GM21786 (cell line): ENCODE data around the gene HOXB4.

Experiments used
- ATAC-seq: cut with Tn5 transposase; IDR thresholded peaks from one replicate; pipeline ENCODE4 v1.9.1; 2021; ENCODE audit not compliant: unreplicated experiment

Gene HOXB4

DNA sequence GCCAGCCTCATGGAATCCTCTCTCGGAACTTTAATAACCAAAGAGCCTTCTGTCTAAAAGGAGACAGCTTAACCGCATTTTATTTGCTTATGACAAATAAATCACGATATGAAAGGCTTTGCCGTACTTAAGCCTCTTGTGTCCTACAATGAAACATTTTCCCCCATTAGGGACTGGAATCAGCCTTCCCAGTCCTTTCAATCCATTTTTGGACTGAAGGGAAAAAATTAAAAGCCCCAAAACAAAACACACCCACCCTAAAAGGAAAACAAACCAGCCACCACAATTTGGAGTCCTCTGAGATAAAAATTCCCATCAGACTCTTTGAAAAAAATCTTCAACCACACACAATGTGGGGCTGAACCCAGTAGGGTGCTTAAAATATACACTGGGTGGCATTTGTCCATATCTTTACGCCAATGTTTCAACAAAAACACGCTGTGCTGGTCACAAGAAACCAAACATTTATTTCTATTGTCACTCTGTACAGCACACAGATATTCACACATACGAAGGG lies 3.0 kb downstream of the HOXB4 start:
- no peak for ATAC-seq

DNA sequence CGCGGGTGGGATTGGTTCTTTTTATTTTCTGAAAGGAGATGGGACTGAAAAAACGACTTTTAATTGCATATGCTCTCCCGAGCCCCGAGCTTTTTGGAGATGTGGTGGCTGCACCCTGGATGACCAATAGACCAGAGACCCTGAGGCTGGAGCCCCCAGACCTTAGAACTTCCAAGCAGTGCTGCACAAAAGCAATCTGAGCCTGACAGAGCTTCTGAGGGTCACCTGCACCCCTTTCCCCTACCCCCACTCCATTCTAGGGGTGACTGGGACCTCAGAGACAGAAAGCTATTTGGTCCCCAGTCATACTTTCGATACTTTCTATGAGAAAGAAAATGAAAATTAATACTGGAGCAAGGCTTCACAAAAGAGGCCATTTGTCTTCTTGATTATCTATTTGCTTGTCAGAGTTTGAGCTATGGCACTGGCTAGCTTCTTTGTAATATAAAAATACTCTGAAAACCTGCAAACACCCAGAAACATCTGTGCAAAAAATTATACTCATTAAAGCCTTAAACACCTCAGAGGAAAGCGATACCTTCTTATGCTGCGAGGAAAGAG lies 3.6 kb downstream of the HOXB4 start:
- ATAC-seq, result no peak

DNA sequence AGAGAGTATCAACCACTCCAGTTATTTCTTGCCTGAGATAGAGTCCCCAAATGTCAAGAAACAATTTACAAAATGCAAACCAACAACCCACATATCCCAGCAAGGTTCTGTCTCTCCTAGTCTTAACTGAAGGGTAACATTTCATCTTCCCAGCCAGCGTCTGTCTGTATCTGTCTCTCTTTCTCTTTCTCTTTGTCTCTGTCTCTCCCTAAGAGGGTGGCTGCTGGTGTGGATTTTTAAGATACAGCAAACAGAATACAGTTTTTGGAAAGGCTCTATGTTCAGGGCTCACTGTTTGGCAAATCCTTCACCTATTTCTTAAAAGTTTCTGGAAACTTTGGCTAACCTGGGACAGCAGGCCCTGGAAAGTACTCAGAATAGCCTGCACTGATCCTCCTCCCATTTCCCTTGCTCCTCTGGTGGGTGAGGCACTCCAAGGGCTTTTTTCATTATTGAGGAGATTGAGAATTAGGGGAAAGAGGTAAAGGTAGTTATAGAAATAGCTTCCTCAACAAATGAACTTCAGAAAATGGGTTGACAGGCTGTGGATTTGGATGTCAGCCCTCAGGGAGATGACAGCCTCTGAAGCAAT lies 6.2 kb downstream of the HOXB4 start:
- no peak for ATAC-seq

DNA sequence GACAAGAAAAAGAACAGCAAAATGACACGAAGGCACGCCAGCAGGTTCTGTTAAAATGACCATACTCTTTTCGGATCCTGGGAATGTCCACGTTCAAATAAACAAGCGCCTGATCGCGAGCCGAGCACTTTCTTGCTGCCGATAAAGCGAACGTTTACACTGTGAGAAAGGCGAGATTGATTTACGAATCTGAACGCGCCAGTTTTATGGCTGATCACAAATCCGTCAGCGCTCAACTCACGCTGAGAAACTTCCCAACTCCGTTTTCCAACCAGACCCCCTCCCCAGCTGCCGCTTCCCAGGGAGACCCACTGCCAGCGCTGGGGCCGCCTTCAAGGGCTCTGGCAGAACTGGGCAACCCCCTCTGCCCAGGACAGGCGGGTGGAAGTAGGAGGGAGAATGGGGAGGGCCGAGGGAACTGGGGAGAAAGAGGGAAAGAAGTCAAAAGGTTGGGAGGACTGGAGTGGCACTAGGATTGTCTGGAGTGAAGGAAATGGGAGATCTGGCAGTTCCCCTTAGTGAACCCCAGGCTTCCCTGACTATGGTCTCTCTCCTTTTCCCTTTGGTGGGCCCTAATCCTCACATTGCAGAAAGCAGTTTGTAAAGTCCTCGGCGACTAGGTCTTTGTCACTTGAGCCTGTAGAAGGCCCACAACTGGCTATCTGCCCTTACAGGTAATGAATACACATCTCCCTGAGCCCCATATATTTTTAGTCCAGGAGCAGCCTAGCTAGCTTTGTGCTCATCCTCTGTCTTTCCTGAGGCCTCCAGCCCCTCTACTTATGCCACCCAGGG lies 6.9 kb downstream of the HOXB4 start:
- no peak for ATAC-seq

DNA sequence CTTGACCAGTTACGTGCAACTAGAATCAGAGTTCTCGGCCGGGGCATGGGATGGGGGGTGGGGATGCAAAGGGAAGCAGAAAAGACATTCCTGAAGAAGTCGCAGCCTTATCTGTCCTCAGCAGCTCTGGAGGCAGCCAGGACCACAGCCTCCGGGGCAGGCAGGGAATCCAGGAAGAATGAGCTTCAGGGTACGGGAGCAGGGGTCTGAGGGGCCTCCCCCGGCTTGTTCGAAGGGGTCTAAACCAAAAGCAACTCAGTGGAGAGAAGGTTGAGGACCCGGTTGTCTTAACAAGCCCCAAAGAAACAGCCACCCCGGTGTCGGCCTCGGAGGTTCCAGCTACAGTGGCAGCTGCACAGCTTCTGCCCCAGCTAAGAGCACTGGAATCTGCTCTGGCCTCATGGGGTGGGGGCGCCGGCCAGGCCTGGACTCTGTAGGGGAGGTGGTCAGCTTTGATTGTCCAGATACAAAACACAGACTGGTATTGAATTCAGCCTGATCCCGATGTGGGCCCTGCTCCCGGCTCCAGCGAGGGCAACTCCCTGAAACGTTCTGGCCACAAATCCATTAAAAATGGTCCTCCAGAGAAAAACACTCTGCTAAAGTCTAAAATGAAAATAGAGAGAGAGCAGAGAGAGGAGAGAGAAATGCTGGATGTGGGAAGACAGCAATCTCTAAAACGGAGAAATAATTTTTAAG lies 7.7 kb downstream of the HOXB4 start:
- no peak for ATAC-seq

DNA sequence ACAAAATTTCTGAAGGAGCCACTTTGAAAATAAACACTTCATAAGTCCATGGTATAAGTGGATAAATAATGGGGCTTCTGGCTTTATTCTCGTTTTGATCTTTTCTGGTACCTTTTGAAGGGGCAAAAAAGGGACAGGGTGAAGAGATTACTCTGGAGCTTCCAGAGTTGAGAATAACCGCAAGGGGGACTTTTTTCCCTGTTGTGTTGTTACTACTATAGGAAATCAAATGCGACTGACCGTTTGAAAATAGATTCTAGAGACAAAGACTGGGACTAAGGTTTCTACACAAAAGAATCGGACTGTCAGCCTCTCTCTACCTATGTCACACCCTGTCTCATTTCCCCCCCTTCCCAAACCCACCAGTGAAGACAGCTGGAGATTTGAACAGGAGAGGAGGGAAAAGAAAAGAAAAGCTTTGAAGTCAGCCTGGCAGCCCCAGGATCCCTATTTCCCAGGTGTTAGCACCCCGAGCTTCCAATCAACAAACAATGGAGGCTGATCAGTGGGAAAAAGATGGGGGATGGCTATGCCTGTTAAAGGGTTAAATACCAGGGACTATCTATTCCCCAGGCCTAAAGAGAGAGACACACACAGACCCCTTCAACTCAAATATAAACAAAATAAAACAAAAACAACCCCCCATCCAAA lies 8.4 kb downstream of the HOXB4 start:
- ATAC-seq, result no peak

DNA sequence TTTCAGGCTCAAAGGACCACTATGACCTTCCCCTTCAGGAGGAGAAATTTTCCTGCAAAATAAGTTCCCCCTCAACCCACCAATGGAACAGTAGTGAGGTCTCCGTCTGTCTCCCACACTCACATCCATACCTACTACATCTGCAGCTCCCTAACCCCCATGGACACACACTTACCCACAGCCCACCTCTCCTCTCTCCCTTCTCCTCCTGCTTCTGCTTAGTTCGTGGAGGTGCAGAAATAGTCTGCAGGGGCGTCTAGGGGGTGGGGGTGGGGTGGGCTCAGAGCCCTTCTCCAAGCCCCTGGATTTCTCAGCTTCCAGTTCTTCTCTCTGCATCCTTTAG lies 8.9 kb downstream of the HOXB4 start:
- ATAC-seq, result no peak

DNA sequence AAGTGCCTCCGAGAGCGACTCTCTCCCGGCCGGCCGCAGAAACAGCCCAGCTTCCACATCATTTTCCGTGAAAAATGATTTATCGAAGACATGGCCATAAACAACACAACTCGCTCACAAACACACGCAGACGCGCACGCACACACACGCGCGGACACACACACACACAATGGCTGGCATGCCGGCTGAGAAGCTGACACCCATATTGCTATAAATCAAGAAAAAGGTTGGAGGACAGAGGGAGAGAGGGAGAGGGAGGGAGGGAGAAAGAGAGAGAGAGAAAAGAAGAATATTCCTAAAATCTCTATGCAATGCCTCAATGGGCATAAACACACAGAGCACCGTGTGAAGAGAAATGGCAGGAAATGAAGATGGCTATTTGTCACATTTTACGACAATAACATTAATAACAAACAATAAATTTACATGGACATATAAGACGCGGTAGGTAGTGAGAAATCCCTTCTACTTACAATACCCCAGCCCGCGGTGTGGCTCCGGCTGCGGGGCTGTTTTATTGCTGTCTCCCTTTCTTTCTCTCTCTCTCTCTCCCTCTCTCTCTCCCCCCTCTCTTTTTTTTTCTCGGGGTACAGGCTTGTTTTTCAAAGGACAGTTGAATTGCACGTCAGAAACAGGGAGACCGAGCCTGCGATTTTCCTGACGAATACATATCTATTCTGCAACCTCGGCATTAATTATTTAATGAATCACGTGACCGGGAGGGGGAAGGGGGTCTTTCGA lies 9.5 kb downstream of the HOXB4 start:
- ATAC-seq, result no peak

DNA sequence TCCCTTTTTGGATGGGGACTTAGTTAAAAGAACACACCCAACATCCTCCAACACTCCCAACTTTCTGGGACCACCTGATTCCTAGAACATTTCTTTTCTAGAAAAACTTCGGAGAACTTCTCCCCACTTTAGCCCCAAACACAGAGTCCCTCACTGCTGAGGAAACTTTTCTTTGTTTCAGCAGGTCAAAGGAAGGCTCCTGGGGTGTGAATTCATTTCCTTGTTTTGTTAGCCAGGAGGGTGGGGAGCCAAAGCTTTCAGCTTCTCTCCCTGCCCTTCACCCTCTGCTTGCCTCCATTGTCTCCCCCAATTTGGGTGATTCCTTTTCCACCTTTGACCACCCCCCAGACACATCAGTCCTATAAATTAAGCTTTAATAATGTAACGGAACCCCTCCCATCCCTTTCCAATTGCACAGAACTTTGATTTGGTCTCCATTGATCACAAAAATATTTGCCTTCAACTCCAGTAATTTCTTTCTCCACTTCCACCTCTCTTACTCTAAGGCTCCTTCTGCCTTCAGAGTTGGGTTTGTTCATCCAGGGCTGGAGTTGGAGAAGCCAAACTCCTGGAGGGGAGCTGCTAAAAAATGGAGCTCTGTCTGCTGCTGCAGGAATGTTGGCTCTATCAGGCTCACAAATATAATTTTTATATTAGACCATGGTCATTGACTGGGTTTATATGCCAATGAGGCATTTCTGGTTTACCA lies 10.3 kb downstream of the HOXB4 start:
- no peak for ATAC-seq

DNA sequence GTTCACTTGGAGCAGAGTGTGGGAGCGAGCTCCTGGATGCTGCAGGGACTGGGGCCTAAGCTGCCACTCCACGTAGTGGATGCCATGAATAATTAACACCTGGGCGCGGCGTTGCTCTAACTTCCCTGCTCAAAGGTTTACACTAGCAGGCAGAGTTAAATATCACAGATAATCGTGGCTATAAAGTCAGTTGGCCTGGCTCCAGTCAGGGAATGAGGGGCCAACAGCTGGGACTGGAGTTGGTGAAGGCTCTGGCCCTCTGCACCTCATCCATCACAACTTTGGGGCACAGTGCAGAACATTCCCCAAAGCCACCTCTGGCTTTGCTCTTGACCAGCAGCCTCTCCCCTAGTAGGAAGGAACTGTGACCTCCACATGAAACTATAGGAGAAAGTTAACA lies 10.9 kb downstream of the HOXB4 start:
- no peak for ATAC-seq

DNA sequence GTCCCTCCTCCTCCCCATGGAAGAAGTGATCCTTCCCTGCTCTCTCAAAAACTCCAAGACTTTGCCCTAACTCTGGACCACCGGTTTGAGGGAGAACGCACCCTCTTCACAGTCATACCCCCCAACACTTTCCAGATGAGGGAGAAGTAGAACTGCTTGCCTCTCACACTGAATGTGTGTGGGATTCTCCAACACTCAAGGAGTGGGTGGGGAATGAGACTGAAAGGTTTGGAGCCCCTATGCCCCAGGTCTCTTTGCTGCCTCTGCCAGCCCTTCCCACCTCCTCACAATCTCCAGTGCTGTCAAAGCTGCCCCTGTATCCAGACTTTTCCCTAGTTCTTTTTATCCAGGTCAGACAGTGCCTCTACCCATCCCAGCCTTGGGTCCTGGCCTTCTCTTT lies 11.4 kb downstream of the HOXB4 start:
- no peak for ATAC-seq

DNA sequence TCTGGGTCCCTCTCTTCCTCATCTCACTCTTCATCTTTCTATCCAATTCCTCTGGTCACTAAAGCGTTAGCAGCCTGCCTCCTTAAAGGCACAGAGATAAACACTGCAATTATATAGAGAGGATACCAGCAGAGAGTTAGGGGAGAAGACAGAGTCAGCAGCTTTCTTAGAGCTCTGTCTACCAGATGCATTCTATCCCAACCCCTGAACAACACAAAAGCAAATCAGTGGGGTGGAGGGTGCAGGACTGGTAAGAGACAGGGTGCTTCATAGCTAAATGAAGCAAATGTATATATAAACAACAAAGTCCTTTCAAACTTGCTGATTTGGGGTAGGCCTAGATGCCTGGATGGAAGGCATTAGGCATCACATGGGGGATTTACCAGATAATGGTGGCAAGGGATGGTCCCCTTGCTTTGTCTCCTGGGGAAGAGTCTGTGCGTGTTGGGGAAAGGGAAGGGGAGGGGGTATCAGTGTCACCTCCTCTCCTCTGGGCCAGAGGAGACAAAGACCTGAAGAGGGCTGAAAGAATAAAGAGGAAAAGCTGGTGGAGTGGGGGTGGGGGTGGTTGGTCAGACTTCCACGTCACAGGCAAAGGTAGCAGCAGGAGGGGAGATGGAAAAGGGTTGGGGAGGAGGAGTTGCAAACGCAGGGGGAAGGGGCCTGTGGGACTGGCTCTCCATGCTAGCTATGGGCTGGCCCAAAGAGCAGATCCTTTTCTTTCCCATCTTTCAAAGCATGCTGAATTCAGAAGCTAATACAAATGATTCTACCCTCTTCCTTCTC lies 12.0 kb downstream of the HOXB4 start:
- no peak for ATAC-seq

DNA sequence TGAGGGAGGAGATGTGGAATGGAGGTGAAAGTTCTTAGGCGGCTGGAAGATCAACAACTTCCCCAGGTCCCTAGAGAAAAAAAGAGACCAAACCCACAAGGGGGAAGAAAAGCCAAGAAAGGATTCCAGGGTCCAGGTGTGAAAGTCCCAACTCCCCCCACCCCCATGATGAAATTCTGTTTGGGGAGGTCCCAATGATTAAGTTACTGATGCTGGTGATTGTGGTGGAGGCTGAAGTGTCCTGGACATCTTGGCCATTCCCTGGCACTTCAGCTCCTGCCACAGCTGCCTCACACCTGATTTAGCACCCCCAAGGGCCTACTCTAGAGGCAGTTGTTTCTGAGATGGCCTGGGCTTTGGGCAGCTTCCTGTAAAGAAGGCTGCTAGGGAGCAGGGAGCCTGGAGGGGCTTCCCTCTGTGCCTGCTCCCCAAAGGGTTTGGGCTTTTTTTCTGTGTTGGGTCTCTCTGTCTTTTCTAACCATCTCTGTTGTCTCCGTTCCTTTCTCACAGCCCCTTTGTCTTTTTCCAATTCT lies 13.1 kb downstream of the HOXB4 start:
- no peak for ATAC-seq

DNA sequence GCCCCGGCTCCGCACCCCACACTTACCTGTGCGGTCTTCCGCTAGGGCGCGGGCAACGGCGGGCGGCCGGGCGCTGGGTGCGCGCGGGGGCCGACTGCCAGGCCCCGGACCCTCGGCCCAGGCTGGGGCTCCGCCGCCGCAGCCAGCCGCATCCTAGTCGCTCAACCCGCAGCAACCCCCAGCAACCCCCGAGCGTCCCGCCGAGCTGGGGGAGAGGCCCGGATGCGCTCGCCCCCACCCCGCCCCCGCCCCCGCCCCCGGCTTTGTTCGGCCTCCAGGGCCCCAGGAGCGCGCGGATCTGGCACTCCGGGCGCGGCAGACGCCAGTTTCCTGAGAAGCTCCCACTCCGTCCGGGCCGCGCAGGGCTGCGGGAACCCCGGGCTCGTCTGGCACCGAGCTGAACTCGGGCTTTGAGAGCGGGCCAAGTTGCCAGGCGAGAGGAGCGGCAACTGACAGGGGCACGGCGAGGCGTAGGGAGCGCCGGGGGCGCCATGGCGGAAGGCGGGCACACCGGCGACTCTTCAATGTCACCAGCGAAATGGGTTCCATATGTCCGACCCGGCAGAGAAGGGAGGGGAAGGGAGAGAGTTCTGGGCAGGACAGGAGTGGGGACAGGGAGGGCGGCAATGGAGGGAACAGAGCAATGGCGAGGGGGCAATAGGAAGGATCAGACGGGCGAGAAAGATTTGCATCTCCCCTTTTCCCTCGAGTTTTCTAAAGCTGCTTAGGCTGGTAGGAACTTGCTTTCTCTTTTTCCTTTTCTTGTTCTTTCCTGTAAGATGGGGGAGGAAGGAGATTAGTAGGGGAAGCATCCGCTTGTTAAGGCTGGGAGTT lies 13.7 kb downstream of the HOXB4 start:
- ATAC-seq, result no peak

DNA sequence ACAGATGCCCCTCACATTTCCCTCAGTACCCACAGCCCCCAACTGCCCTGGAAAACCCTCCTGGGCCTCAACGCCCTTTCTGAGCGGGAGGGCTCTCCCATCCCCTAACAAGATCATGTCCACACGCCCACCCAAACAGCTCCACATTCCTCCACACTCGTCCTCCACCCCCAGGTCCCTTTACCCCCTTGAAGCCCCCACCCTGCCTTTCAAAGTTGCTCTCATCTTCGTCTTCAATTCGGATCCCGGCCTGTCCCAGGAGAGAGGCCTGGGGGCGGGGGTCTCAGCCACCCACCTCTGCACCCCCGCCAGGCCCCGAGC lies 14.3 kb downstream of the HOXB4 start:
- no peak for ATAC-seq

DNA sequence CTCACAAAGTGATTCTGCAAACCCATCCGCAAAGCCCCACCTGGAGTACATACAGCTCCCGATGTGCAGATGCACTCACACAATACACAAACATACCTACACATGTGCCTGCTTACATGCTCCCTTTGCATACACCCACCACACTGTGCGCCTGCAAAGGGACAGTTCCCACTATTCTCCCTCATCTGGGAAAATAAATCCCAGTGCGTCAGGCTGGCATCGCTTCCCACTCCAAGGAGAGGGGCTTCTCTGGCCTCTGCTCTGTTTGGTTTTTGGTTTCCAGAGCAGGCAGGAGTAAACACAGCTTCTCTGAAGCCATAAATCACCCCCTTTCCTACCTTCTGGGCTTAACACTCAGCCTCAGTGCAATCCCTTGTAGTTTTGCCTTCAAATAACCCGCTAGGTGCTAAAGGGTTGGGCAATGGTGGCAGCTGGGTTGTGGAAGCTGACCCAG lies 14.7 kb downstream of the HOXB4 start:
- ATAC-seq, result no peak

DNA sequence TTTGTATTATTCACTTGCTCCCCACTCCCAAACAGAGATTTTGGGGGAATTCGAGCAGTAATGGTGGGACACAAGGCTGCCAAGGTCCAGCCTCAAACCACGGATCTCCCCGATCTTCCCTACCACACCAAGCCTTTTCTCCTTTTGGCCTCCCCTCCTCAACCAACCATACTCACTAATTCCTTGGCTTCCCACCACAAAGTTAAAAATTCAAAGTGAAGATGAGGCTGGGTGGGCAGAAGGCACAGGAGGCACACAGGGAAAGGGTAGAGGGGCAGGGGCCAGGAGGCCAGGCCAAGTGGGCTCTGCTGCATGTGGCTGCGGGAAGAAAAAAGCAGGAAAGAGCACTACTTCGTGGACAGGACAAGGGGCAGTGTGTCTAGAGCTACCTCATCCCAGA lies 15.2 kb downstream of the HOXB4 start:
- ATAC-seq, result no peak
